Activated CD4-positive, alpha-beta T cell treated with anti-CD3 and anti-CD28 coated beads, Interleukin-2, amount 50 U/mL, for 4 hours (primary cell): ENCODE measurements around the gene MED13.

Experiments used
- DNase-seq, 2 experiments: peaks; one replicate each; pipeline ENCODE4 v3.0.0-alpha.2; 2020

The MED13 gene, protein sequence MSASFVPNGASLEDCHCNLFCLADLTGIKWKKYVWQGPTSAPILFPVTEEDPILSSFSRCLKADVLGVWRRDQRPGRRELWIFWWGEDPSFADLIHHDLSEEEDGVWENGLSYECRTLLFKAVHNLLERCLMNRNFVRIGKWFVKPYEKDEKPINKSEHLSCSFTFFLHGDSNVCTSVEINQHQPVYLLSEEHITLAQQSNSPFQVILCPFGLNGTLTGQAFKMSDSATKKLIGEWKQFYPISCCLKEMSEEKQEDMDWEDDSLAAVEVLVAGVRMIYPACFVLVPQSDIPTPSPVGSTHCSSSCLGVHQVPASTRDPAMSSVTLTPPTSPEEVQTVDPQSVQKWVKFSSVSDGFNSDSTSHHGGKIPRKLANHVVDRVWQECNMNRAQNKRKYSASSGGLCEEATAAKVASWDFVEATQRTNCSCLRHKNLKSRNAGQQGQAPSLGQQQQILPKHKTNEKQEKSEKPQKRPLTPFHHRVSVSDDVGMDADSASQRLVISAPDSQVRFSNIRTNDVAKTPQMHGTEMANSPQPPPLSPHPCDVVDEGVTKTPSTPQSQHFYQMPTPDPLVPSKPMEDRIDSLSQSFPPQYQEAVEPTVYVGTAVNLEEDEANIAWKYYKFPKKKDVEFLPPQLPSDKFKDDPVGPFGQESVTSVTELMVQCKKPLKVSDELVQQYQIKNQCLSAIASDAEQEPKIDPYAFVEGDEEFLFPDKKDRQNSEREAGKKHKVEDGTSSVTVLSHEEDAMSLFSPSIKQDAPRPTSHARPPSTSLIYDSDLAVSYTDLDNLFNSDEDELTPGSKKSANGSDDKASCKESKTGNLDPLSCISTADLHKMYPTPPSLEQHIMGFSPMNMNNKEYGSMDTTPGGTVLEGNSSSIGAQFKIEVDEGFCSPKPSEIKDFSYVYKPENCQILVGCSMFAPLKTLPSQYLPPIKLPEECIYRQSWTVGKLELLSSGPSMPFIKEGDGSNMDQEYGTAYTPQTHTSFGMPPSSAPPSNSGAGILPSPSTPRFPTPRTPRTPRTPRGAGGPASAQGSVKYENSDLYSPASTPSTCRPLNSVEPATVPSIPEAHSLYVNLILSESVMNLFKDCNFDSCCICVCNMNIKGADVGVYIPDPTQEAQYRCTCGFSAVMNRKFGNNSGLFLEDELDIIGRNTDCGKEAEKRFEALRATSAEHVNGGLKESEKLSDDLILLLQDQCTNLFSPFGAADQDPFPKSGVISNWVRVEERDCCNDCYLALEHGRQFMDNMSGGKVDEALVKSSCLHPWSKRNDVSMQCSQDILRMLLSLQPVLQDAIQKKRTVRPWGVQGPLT (N-terminal part only)

DNA sequence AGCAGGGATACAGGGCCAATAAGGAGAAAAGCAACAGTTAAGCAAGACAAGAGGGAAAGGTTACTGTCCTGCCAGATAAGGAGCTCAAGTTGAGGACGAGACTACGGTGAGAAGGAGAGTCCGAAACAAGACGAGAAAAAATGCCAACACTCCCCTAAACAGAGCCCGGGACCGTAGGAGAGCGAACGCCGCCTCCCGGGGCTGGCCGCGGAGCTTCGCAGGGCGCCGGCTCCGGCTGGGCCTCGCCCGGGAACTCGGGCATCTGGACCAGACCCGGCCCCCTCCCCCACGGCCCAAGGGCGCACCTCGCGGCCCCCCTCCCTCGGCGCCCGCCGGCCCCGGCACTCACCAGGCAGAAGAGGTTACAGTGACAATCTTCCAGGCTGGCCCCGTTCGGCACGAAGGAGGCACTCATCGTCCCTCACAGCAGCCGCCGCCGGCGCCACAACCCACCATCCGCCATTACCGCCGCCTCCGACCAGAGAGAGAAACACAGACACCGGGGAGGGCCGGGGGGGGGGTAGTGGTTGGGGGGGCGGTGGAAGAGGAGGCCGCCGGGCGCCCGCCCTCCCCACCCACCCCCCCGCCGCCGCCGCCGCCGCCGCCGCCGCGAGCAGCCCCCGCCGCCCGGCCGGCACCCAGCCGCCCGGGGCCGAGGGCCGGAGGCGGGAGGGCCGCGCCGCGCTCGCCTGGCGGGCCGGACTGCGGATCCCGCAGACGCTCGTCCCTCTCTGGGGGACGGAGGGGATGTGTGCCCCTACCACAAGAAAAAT is at the start of gene MED13:
TSS of gene MED13 (minus strand) at position 488 of the 773 bp plus-strand sequence. CDS start at position 415, 73 bp downstream.
- DNase-seq: peak; percentile 44 to 50

DNA sequence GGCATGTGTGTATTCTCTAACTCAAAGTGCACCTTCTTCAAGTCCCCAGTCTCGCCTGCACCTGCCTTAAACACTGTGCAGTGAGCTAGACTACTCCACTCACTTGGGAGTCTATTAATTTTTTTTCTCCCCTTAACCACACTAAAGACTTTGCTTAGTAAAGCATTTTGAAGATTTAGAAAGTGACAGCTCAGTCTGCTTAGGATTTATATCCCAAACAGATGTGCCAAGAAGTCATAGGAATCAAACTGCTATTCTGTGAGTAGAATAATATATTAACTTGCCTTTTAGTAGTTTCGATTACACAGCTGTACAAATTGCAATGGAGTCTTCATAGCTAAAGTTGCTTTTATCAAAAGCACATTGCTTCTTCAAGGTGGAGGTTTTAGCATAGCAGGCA is 47.2 kb upstream of the MED13 start:
- no peak for DNase-seq

DNA sequence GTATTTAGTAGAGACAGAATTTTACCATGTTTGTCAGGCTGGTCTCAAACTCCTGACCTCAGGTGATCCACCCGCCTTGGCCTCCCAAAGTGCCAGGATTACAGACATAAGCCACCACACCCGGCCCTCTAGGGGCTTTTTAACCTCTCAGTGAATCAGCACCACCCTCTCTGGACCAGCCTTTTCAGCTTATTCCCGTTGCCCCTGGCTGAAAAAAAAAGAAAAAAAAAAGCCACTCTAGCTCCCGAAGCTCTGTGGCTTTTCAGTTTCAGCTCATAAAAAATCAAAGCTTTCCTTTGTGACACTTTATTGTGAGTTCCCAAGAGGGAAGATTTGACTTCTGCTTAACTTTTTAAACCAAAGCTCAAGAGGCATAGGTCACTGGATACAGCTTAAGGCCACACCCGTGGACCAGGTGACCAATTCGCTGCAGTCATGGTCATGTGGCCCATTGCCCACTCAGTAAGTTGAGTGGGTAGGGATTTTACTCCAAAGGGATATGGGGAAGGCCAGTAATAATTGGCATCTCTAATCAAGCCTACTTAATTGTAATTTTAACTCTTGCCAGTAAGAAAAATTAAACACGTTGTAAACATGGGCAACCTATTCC is 46.6 kb upstream of the MED13 start:
- no peak for DNase-seq

DNA sequence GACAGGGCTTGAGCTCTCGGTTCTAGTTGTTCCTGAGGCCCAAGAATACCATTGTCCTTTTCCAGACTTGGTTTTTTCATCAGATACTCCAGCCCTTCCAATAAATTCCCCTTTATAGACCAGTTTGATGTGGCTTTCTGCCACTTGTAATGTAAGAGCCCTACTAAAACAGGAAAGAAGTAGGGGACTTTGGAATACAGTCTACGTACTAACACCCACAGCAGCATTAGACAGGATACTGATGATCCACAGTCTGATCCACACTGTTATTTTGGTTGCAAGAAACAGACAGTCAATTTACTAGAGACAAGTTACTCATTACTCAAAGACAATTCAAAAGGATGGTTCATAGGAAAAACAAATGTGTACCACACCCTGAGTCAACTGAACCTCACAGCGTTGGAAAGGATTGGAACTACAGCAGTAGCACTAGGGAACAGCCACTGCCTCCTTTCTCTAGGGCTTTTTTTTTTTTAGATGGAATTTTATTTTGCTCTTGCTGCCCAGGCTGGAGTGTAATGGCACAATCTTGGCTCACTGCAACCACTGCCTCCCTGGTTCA is 45.9 kb upstream of the MED13 start:
- DNase-seq: no peak

DNA sequence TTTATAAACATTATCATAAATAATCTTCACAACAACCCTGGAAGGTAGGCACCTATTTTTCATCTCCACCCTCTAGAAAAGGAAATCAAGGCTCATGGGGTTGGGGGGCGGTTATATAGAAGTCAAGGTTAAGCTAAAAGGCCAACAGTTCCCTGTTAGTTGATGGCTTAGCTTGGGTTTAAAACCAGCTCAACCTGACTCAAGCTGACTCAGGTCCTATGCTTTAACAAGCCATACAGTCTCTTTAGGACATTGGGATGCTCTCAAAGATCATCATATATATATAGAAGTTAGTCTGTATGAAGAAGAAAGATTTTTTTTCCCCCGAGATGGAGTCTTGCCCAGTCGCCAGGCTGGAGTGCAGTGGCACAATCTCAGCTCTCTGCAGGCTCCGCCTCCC is 44.8 kb upstream of the MED13 start:
- no peak for DNase-seq

DNA sequence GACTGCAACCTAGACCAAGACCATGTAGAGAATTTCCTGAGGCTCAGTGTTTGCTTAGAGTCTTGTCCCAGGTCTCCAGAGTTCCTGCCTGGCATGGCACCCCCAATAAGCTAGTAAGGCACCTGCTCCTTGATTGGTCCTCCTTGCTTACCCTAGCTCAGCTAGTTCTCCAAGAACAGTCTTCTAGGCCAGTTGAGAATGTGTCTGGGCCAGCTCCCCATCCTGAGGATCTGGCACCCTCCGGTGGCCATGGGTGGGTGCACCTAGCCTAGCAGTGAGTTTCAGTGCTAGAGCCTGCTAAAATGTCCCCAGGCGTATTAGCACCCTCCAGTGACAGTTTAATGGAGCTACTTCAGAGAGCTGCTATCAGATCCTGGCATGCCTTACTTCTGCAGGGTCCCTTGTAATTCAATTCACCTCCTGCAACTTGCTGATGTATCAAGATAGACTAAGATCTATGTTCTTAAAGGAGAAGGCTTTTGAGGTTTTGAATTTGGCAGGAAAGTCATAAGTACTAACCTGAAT is 44.4 kb upstream of the MED13 start:
- peak; percentile 11 to 12 for DNase-seq

DNA sequence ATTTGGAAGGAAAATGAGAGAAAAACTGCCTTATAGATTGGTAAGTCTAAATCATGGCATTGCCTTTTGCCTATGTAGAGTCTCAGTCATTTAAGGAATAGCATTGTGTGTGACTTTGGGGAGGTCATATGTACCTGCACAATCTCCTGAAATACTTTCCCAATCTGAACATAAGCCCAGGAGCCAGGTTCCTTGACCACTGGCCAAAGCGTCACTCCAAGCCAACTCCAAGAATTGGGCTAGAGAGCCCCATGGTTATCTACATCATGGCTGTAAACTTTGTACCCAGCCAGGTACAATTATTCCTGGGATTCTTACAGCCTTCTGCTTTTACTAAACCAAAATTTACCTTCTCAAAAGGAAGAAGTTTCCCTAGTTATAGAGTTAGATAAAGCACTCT is 40.8 kb upstream of the MED13 start:
- no peak for DNase-seq

DNA sequence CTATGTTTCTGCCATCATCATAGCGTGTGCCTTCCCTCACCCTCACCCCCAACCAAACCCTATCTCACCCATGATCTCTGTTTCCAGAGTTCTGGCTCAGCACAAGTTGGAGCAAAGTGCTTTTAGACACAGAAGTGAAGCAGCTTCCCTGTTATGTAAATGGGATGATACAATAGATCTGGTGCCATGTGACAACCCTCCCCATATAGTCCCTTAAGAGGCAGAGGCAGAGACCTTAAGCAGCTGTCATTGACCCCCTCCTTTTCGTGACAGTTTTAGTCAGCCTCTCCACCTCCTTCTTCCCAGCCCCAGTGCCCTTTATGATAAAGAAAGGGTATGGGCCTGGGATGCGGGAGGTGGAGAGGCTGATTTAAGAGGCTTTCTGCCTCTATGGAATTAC is 40.3 kb upstream of the MED13 start:
- no peak for DNase-seq

DNA sequence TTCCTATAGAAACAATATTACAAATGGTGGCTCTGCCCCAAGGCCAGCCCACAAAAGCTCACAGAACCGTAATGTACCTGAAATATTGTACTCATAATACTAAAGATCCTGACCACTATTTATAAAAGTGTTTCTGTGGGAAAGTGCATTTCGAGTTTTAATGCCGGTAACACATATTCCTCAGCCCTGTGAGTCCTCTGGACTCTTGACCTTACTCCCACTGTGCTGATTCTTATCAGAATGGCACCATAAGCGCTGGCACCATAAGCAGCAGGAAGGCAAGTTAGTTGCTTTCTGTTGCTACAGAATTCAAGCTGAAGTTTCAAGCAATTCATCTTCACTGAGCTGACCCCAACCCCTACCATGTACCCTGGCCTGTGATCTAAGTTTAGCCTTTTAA is 36.4 kb upstream of the MED13 start:
- no peak for DNase-seq

DNA sequence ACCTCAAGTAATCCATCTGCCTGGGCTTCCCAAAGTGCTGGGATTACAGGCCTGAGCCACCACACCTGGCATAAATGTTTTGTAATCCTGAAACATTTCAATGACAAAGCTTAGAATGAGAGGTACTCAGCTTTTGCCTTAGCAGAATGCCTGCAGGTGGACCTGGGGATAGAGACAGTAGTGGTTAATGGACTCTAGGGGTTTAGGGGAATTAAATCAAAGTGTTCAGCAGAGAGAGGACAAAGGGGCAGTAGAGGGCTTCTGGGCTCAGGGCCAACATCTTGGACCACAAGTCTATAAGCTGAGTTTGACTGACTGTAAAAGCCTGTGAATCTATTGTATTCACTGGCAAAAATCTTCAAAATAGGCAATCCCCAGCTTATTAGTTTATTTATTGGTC is 36.0 kb upstream of the MED13 start:
- no peak for DNase-seq

DNA sequence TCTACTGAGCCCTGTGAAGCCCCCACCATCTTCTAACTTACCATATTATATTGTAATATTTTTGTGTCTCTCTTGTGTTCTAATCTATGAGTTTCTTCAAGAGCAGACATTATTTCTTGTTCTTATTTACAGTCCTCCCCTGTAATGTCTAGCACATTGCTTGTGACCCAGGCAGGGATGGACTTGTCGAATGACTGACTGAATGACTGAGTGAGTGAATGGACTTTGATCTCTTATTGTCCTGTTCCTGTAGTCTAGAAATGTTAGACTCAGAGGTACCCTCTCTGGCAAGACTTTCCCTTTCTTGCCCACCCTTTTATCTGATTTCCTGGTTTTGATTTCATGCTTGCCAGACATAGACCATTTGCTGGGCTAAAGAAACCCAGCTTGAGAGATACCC is 35.0 kb upstream of the MED13 start:
- no peak for DNase-seq

DNA sequence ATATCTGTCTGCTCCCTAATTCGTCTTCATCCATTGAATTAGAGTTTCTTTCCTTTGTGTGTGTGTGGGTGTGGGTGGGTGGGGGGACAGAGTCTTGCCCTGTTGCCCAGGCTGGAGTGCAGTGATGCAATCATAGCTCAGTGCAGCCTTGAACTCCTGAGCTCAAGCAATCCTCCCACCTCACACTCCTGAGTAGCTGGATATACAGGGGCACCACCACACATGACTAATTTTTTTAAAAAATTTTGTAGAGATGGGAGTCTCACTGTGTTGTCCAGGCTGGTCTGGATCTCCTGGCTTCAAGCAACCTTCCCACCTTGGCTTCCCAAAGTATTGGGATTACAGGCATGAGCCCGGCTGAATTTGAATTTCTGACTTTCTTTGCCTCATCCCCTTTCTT is 34.5 kb upstream of the MED13 start:
- DNase-seq: no peak

DNA sequence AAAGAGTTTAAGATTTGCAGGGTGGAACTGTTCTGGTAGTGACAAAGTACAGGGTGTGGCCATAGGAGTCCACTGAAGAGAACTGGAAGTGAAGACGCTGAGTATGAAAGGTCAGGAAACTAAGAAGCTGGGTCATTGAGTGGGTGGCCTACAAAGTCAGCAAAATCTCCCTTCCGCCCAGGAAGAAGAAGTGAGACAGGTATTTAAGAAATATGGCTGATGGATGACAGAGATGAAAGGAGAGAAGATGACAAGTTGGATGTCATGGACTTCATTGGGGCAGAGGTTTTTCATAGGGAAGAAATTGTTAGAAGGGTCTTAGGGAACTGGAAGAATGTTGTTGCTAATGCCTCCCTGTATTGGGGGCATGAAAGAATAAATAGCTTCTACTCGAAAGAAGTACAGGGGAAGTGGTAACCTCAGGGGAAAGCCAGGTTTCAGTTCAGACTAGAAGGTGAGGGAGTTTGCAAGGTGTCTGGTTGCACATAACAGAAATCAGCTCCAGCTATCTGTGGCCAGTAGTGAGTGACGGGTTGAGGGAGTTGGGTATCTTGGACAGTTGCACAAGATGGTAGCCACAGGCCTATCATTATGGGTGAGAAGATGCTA is 33.6 kb upstream of the MED13 start:
- no peak for DNase-seq

DNA sequence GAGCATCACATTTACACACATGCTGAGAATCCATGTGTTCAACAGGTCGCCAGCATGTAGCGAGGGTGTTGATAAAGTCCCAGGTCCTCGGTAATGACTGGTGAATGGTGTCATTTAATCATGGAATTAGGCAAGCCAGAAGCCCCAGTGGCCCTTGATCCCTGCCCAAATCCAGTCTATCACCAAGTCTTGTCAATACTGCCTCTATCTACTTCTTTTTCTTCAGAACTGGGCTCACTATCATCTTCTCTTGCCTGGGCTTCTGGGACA is 31.3 kb upstream of the MED13 start:
- DNase-seq: no peak

DNA sequence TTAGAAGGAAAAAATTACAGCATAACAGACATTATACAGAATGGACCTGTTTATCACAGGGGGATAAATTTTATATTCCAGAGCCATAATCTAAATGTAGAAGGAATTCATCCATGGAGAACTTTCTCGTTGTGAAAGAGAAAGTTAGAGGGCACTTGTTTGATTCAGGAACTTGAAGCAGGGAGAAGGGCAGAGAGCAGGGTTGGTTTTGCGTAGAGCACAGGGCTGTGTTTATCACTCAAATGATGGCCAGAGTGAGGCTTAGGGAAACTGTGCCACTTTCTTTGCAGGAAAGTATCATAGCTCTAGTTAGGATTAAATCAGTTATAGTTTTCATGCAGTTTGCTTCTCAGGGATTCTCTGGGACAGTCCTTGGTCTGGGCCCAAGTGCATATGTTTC is 29.1 kb upstream of the MED13 start:
- no peak for DNase-seq

DNA sequence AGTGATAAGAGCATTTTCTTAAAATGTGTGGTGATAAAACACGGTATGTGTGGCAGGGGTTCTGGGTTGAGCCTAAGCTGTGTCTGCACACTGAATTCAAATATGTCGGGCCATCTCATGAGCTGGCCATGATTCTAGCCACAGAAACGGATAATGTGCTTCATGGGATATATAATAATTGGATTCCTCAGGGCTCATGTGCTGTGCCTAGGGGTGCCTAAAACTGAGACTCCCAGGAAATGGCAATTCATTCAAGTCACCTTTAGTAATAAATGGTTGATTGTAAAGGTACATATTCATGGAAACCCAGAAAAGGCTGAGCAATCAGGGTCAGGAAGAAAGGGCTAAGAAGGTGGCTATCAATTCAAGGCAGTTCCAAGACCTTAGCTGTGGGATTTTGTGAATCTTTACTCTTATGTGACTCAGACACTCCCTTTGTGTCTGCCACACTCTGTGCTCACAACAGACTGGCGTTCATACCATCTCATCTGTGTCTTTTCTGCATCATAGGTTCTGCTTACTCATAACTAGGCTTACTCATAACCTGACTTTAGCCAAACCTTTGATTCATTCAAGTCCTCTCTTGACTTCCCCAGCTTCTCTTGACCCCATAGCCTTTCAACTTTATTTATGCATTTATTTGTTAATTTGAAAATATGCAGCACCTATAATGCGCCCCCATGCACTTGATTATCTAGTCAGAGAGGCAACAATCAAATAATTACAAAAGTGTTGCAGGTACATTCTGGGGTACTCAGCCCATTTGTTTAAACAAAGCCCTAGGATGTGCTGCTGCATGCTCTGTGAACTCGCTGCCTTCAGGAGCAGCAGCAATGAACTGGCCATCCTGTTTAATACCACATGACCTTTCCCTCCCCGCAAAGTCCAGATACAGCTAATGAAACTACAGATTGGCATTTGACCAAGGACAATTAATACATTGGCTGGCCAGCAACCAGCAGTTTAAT is 28.4 kb upstream of the MED13 start:
- no peak for DNase-seq

DNA sequence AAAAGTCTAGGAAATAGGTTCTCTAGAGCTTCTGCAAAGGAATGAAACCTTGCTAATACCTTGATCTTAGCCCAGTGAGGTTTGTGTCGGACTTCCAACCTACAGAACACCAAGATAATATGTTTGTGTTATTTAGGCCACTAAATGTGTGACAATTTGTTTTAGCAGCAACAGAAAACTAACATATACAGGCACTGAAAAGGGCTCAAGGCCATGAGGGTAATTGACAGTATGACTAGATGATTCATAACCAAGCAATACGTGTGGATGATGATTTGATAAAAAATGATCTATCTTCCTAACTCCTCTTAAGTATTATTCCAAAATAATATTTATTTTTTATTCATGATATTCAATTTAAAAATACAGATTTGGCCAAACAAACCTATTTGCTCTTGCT is 27.7 kb upstream of the MED13 start:
- no peak for DNase-seq

DNA sequence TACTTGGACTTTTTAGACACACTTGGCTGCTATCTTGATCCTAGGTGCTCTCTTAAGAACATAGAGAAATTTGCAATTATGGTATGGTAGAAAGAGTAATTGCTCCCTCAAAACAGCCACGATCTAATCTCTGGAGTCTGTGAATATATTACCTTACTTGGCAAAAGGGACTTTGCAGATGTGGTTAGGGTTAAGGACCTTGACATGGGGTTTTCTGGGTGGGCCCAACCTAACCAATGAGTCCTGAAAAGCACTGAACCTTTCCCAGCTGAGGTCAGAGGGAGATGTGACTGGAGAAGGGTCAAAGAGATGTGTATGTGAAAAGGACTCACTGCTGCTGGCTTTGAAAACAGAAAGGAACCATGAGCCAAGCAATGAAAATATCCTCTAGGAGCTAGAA is 26.7 kb upstream of the MED13 start:
- no peak for DNase-seq

DNA sequence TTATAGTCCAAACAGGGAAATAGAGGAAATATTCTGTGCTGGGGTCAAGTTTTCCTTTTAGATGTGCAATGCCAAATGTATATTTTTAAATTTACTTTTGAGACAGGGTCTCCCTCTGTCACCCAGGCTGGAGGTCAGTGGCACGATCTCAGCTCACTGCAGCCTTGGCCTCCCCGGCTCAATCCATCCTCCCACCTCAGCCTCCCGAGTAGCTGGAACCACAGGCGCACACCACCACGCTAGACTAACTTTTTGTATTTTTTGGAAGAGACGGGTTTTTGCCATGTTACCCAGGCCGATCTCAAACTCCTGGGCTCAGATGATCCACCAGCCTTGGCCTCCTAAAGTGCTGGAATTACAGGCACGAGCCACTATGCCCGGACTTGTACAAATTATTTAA is 25.8 kb upstream of the MED13 start:
- DNase-seq: no peak
